Heart left ventricle (tissue), 16 donors: ENCODE results near the gene ZNF154. TPM values are rescaled to one million over a fixed set of nuclear protein-coding genes. Genes with fewer than 3 reads are reported as not detected.

Experiments used
- ATAC-seq, 4 donors: fragments of 200-7000 bp; cut with Tn5 transposase; one replicate each; pipeline ENCODE4 v1.9.1; 2020 to 2022; ENCODE audit warnings: moderate library complexity in 4 of 4, mild to moderate bottlenecking in 3 of 4, moderate number of reproducible peaks in 1 of 4
- DNase-seq, 5 donors: peaks; one replicate each; pipeline ENCODE4 v3.0.0-alpha.2; 2020
- H3K27ac ChIP-seq, 12 donors: fragments of 200-600 bp; sonication (generic) in 4 of 12; one replicate each; pipeline versions ENCODE4 v1.5.0 to v1.8.0; 2016 to 2022; ENCODE audit warnings: mild to moderate bottlenecking in 2 of 12
- H3K27me3 ChIP-seq, 9 donors: fragments of 200-600 bp; sonication (generic) in 2 of 9; one replicate each; pipeline versions ENCODE4 v1.5.1 to v1.8.0; 2016 to 2022; ENCODE audit warnings: mild to moderate bottlenecking in 3 of 9
- H3K36me3 ChIP-seq, 9 donors: fragments of 200-600 bp; sonication (generic) in 2 of 9; one replicate each; pipeline versions ENCODE4 v1.5.0 to v1.8.0; 2018 to 2022; ENCODE audit warnings: mild to moderate bottlenecking in 2 of 9
- H3K4me1 ChIP-seq, 12 donors: fragments of 200-600 bp; sonication (generic) in 4 of 12; one replicate each; pipeline versions ENCODE4 v1.5.0 to v1.8.0; 2016 to 2022; ENCODE audit warnings: mild to moderate bottlenecking in 3 of 12
- H3K4me3 ChIP-seq, 12 donors: fragments of 200-600 bp; sonication (generic) in 4 of 12; one replicate each; pipeline versions ENCODE4 v1.5.0 to v1.8.0; 2017 to 2022; ENCODE audit warnings: mild to moderate bottlenecking in 9 of 12, moderate library complexity in 4 of 12
- H3K9me3 ChIP-seq, 12 donors: fragments of 200-600 bp; sonication (generic) in 4 of 12; one replicate each; pipeline versions ENCODE4 v1.5.0 to v1.8.0; 2016 to 2022; ENCODE audit warnings: mild to moderate bottlenecking in 1 of 12
- POLR2A ChIP-seq, 2 donors: fragments of 450-650 bp; IDR thresholded peaks; one replicate each; pipeline ENCODE4 v1.6.1; 2017; ENCODE audit warnings: antibody characterized with exemption in 2 of 2, mild to moderate bottlenecking in 2 of 2, moderate library complexity in 2 of 2
- WGBS, 4 donors: extraction: QIAGEN DNeasy Blood & Tissue Kit in 2 of 4; methylation state at CpG; one replicate each; pipeline versions ENCODE4 v1.1.5 to v1.1.7; 2013 to 2018; 5-methylcytosine and 5-hydroxymethylcytosine counted together
- intact Hi-C, 10 donors: fragments of 100-400 bp; cut with DNase I; formaldehyde crosslinking; loops; one replicate each; pipeline versions ENCODE4 v1.11.1 to v1.14.2; 2022
- polyA plus RNA-seq, 2 donors: library from polyadenylated mRNA; stranded (reverse); fragments of 200-250 nt; gene quantifications; one replicate each; pipeline ENCODE4 v1.2.3, GENCODE V29; 2013
- total RNA-seq, 9 donors: library from RNA; depleted of rRNA in 2 of 9; stranded (reverse); fragments of >200 nt in 2 of 9; fragmentation: NEBNext Ultra II Directional in 3 of 9; extraction: Animal tissue kit (Norgen Biotek cat#: 25700) in 3 of 9; gene quantifications; one replicate each; pipeline versions ENCODE4 v1.1.0 to v1.2.4, GENCODE V29; 2016 to 2023
- TF ChIP-seq, protein P1 (sequence below), 12 donors: fragments of 200-600 bp; sonication (generic) in 4 of 12; IDR thresholded peaks; one replicate each; pipeline versions ENCODE4 v1.5.0 to v1.8.0; 2018 to 2022; ENCODE audit warnings: antibody characterized with exemption in 12 of 12, mild to moderate bottlenecking in 5 of 12
- donor health status: ischemic (EF 13 %, LVEDD 7.1; RV severe dilation, severe dysfunction).
- donor health status: healthy with polysubstance abuse.
- donor health status: DM: no; HTN: yes; CAD: no.
- donor health status: DM: no; HTN: no; CAD: no.
- donor health status: ischemic (EF 25% LVEDD 6.9; RV normal size, moderate dysfunction).
- donor health status: ischemic (EF 25% LVEDD 5.7; RV mildly dilated, moderate dysfunction).
- donor health status: healthy.
- donor health status: DM: yes; HTN: yes; CAD: no.
- donor health status: ischemic (EF 35%, LVEDD 5.7; RV mildly dilated, moderate dysfunction).
- donor health status: nonischemic (EF 11% LVEDD 7.7; RV severe dilation, severe dysfunction).
- donor health status: DM: yes; HTN: yes; CAD: no.
- donor health status: PGD.
- donor health status: ischemic (EF 29% LVEDD 5.4; RV normal size, mild dysfunction).
- donor health status: nonischemic (EF 23%, LVEDD 6.1; RV moderate dilation, normal function).

Gene ZNF154
- total and polyA plus RNA-seq, 11 donors: 1.4 to 5.3 (median 4.0) TPM

- Histone ChIP-seq H3K4me3 (no peak overlapping the region), H3K27me3 (no peaks in the 10 kb centered on the region), H3K36me3 (peaks cover 0 to 63% (median 25%) of the 10 kb centered on the region in 9 donors), H3K9me3 (peaks cover 0 to 95% (median 56%) of the 10 kb centered on the region in 12 donors), H3K27ac (no peak overlapping the region), H3K4me1 (peaks cover 3 to 31% (median 14%) of the 10 kb centered on the region in 12 donors)
- ATAC-seq (no peak), DNase-seq (no peak)
- WGBS, 4 donors: 93 to 98% (median 98%) methylated on average over 12 of the region's 12 CpGs
- intact Hi-C loops: loop anchor here in 1 of 10 donors (5.0 kb wide), 1 partner anchor 70 kb away; no protein-coding TSS in a partner anchor
- TF ChIP-seq, protein P1, sequence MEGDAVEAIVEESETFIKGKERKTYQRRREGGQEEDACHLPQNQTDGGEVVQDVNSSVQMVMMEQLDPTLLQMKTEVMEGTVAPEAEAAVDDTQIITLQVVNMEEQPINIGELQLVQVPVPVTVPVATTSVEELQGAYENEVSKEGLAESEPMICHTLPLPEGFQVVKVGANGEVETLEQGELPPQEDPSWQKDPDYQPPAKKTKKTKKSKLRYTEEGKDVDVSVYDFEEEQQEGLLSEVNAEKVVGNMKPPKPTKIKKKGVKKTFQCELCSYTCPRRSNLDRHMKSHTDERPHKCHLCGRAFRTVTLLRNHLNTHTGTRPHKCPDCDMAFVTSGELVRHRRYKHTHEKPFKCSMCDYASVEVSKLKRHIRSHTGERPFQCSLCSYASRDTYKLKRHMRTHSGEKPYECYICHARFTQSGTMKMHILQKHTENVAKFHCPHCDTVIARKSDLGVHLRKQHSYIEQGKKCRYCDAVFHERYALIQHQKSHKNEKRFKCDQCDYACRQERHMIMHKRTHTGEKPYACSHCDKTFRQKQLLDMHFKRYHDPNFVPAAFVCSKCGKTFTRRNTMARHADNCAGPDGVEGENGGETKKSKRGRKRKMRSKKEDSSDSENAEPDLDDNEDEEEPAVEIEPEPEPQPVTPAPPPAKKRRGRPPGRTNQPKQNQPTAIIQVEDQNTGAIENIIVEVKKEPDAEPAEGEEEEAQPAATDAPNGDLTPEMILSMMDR (IDR thresholded peaks at IDR 0.05): no peak
- no peak for TF ChIP-seq POLR2A (IDR thresholded peaks at IDR 0.05)
These were observed 21.5 kb downstream of the ZNF154 start for GRCh38 chr19:57687363-57688010.

DNA sequence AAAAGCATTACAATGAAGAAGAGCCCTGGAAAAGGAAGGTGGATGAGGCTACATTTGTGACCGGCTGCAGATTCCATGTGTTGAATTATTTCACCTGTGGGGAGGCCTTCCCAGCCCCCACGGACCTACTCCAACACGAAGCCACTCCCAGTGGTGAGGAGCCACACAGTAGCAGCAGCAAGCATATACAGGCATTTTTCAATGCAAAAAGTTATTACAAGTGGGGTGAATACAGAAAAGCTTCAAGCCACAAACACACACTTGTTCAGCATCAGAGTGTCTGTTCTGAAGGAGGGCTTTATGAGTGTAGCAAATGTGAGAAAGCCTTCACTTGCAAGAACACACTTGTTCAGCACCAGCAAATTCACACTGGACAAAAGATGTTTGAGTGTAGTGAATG, 22.3 kb downstream of the ZNF154 start:
- no peak for TF ChIP-seq POLR2A (IDR thresholded peaks at IDR 0.05)
- Histone ChIP-seq H3K27ac (no peak overlapping the region), H3K36me3 (peaks cover 0 to 63% (median 25%) of the 10 kb centered on the region in 9 donors), H3K4me1 (peaks cover 5 to 33% (median 16%) of the 10 kb centered on the region in 12 donors), H3K9me3 (peaks cover 0 to 88% (median 56%) of the 10 kb centered on the region in 12 donors), H3K27me3 (no peaks in the 10 kb centered on the region), H3K4me3 (no peak overlapping the region)
- 98 to 100% (median 99%) methylated on average over 3 of the region's 3 CpGs for WGBS, 4 donors
- no peak for ATAC-seq
- no peak for DNase-seq
- intact Hi-C loops: loop anchor here in 1 of 10 donors (5.0 kb wide), 1 partner anchor 69 kb away; no protein-coding TSS in a partner anchor

DNA sequence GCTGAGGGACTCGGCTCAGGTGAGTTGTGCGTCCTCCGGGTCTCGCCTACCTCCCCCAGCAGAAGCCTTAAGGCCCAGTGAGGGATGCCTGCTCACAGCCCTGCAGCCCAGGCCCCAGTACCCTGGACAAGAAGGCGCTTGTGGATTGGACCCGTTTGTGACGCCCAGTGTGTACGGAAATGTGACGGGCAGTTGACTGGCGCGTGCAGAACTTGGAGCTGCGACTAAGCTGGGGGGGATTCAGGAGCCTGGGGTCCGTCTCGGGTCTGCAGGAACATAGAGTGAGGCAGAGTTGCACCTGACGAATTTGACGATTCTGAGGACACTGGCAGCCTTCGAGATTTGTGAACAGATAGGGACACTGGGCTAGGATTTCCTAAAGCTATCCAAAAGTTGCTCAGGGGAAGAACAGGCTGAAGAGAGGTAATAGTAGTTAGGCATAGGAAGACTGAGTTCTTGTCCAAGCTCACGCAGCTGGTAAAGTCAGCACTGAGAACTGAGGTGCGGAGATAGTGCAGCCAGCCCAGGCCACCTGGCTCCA, 26.7 kb downstream of the ZNF154 start:
- H3K36me3 ChIP-seq: peaks cover 0 to 37% (median 25%) of the 10 kb centered on the region in 9 donors
- H3K27ac ChIP-seq: peak overlapping the region in 9 of 12 donors; percentile 39 to 85 (median 79)
- WGBS, 4 donors: 2 to 3% (median 3%) methylated on average over 19 of the region's 19 CpGs
- peaks cover 5 to 26% (median 16%) of the 10 kb centered on the region in 12 donors for H3K4me1 ChIP-seq
- TF ChIP-seq POLR2A (IDR thresholded peaks at IDR 0.05): no peak
- TF ChIP-seq, protein P1 (IDR thresholded peaks at IDR 0.05): no peak
- intact Hi-C loops: no loop called here
- DNase-seq (no peak), ATAC-seq (no peak)
- H3K9me3 ChIP-seq: peaks cover 0 to 43% (median 31%) of the 10 kb centered on the region in 12 donors
- peak overlapping the region; percentile 68 to 100 (median 90) for H3K4me3 ChIP-seq
- H3K27me3 ChIP-seq: peaks cover 0 to 2% (median 0%) of the 10 kb centered on the region in 9 donors

GRCh38 chr19:57675881-57676280, 33.1 kb downstream of the ZNF154 start:
- H3K36me3 ChIP-seq: no peaks in the 10 kb centered on the region
- no peak for DNase-seq
- H3K4me1 ChIP-seq: no peaks in the 10 kb centered on the region
- H3K27me3 ChIP-seq: peaks cover 0 to 2% (median 0%) of the 10 kb centered on the region in 9 donors
- intact Hi-C loops: no loop called here
- 52 to 70% (median 66%) methylated on average over 2 of the region's 2 CpGs for WGBS, 4 donors
- no peak overlapping the region for H3K4me3 ChIP-seq
- ATAC-seq: no peak
- peaks cover 0 to 7% (median 0%) of the 10 kb centered on the region in 12 donors for H3K9me3 ChIP-seq
- no peak for TF ChIP-seq POLR2A (IDR thresholded peaks at IDR 0.05)
- TF ChIP-seq, protein P1 (IDR thresholded peaks at IDR 0.05): no peak
- no peak overlapping the region for H3K27ac ChIP-seq
